Thyroid gland (tissue), 4 donors: ENCODE measurements around the gene TGFB1I1. TPM values are rescaled to one million over a fixed set of nuclear protein-coding genes. Genes with fewer than 3 reads are reported as not detected.

Experiments
- DNase-seq, 2 donors: peaks; one replicate each; pipeline ENCODE4 v3.0.0-alpha.2; 2019
- H3K27ac ChIP-seq, 3 donors: fragments of 200-600 bp; sonication (generic); 1 replicate in 2 of 3; 2 replicates in 1 of 3; pipeline ENCODE4 v1.5.1; 2016 to 2019; ENCODE audit warnings: mild to moderate bottlenecking in 1 of 3, moderate library complexity in 1 of 3
- H3K27me3 ChIP-seq: fragments of 200-600 bp; sonication (generic); one replicate; pipeline ENCODE4 v1.5.1; 2019
- H3K36me3 ChIP-seq, 2 donors: fragments of 200-600 bp; sonication (generic); one replicate each; pipeline ENCODE4 v1.5.1; 2016 to 2019
- H3K4me1 ChIP-seq, 2 donors: fragments of 200-600 bp; sonication (generic); one replicate each; pipeline ENCODE4 v1.5.1; 2017 to 2019
- H3K4me3 ChIP-seq, 3 donors: fragments of 200-600 bp; sonication (generic); replicated peaks in 1 of 3; 1 replicate in 2 of 3; 2 replicates in 1 of 3; pipeline ENCODE4 v1.5.1; 2016; ENCODE audit warnings: mild to moderate bottlenecking in 1 of 3
- H3K9me3 ChIP-seq: fragments of 200-600 bp; sonication (generic); one replicate; pipeline ENCODE4 v1.5.1; 2017
- POLR2A ChIP-seq, 2 donors: fragments of 450-650 bp; IDR thresholded peaks; one replicate each; pipeline ENCODE4 v1.6.1; 2017; ENCODE audit warnings: antibody characterized with exemption in 2 of 2, mild to moderate bottlenecking in 2 of 2, moderate library complexity in 1 of 2
- WGBS, 2 donors: methylation state at CpG; one replicate each; pipeline ENCODE4 v1.1.5; 2017; 5-methylcytosine and 5-hydroxymethylcytosine counted together
- intact Hi-C: fragments of 100-400 bp; cut with DNase I; formaldehyde crosslinking; loops from one replicate; pipeline ENCODE4 v1.15.1; 2023
- total RNA-seq, 4 donors: library from RNA; depleted of rRNA; stranded (reverse); fragments of >200 nt; gene quantifications; one replicate each; pipeline ENCODE4 v1.2.3, GENCODE V29; 2016
- TF ChIP-seq, protein P1 (sequence below), 6 experiments: fragments of 200-600 bp in 3 of 6; fragments of 450-650 bp in 3 of 6; sonication (generic) in 3 of 6; IDR thresholded peaks; one replicate each; pipeline ENCODE4 v1.5.1; 2016 to 2019; ENCODE audit warnings: antibody characterized with exemption in 6 of 6, mild to moderate bottlenecking in 2 of 6, inconsistent platforms in 1 of 6, moderate library complexity in 1 of 6

TGFB1I1 gene
- total RNA-seq, 4 donors from 2014 or later, result 11.0 to 23.5 (median 20.0) TPM

DNA sequence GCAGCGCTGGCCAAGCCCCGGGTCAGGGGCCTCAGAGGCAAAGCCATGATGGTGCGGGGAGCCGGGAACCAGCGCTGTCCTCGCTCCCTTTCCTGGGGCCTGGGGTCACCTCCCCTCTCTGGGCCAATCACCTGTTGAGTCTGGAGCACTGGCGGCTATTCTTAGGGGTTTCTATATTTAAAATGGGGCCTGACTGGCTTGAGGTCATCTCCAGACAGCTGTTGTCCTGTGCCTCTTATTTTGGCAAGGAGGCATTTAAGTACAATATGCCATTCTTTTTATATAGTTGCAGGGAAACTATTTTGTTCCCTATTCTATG, 43.7 kb upstream of the TGFB1I1 start, which contains the start of gene COX6A2:
Gene COX6A2, minus strand, starts transcription at position 82 of the 319 bp plus-strand sequence. Its CDS starts 35 bp downstream, at position 47.
- Histone ChIP-seq H3K9me3 (no peaks in the 10 kb centered on the region), H3K4me1 (peaks cover 0 to 5% of the 10 kb centered on the region in 2 donors), H3K27ac (no peak within 1 kb of the TSS), H3K36me3 (no peaks in the 10 kb centered on the region), H3K27me3 (no peaks in the 10 kb centered on the region), H3K4me3 (no peak within 1 kb of the TSS)
- 50 to 69% methylated on average over 2 to 7 of the region's 7 CpGs for WGBS, 2 donors
- TF ChIP-seq, protein P1, sequence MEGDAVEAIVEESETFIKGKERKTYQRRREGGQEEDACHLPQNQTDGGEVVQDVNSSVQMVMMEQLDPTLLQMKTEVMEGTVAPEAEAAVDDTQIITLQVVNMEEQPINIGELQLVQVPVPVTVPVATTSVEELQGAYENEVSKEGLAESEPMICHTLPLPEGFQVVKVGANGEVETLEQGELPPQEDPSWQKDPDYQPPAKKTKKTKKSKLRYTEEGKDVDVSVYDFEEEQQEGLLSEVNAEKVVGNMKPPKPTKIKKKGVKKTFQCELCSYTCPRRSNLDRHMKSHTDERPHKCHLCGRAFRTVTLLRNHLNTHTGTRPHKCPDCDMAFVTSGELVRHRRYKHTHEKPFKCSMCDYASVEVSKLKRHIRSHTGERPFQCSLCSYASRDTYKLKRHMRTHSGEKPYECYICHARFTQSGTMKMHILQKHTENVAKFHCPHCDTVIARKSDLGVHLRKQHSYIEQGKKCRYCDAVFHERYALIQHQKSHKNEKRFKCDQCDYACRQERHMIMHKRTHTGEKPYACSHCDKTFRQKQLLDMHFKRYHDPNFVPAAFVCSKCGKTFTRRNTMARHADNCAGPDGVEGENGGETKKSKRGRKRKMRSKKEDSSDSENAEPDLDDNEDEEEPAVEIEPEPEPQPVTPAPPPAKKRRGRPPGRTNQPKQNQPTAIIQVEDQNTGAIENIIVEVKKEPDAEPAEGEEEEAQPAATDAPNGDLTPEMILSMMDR (IDR thresholded peaks at IDR 0.05), result no peak
- TF ChIP-seq POLR2A (IDR thresholded peaks at IDR 0.05), result no peak
- intact Hi-C loops, result no loop called here
- no peak for DNase-seq

GRCh38 chr16:31428638-31429247, 43.2 kb upstream of the TGFB1I1 start:
- no peaks in the 10 kb centered on the region for H3K36me3 ChIP-seq
- H3K9me3 ChIP-seq, result no peaks in the 10 kb centered on the region
- intact Hi-C loops, result no loop called here
- TF ChIP-seq, protein P1 (IDR thresholded peaks at IDR 0.05), result no peak
- TF ChIP-seq POLR2A (IDR thresholded peaks at IDR 0.05), result no peak
- DNase-seq, result no peak
- WGBS, 2 donors, result 74 to 85% methylated on average over 7 of the region's 7 CpGs
- no peak overlapping the region for H3K4me3 ChIP-seq
- H3K4me1 ChIP-seq, result peaks cover 0 to 5% of the 10 kb centered on the region in 2 donors
- H3K27me3 ChIP-seq, result no peaks in the 10 kb centered on the region
- H3K27ac ChIP-seq, result no peak overlapping the region

GRCh38 chr16:31429314-31429713, 42.6 kb upstream of the TGFB1I1 start:
- intact Hi-C loops, result no loop called here
- H3K4me1 ChIP-seq, result peaks cover 0 to 5% of the 10 kb centered on the region in 2 donors

GRCh38 chr16:31429796-31430195, 42.2 kb upstream of the TGFB1I1 start:
- DNase-seq, result no peak
- TF ChIP-seq, protein P1 (IDR thresholded peaks at IDR 0.05), result no peak
- no peak for TF ChIP-seq POLR2A (IDR thresholded peaks at IDR 0.05)
- Histone ChIP-seq H3K27ac (no peak overlapping the region), H3K36me3 (no peaks in the 10 kb centered on the region), H3K27me3 (no peaks in the 10 kb centered on the region), H3K4me3 (no peak overlapping the region), H3K4me1 (peaks cover 0 to 5% of the 10 kb centered on the region in 2 donors), H3K9me3 (no peaks in the 10 kb centered on the region)
- WGBS, 2 donors, result 92 to 95% methylated on average over 3 of the region's 3 CpGs
- intact Hi-C loops, result no loop called here

More at GRCh38 chr16:31429314-31429713, 42.6 kb upstream of the TGFB1I1 start:
- DNase-seq, result no peak
- H3K4me3 ChIP-seq, result no peak overlapping the region
- no peaks in the 10 kb centered on the region for H3K27me3 ChIP-seq
- H3K36me3 ChIP-seq, result no peaks in the 10 kb centered on the region
- no peaks in the 10 kb centered on the region for H3K9me3 ChIP-seq
- H3K27ac ChIP-seq, result no peak overlapping the region
- no peak for TF ChIP-seq POLR2A (IDR thresholded peaks at IDR 0.05)
- TF ChIP-seq, protein P1 (IDR thresholded peaks at IDR 0.05), result no peak
- WGBS, 2 donors, result 30 to 53% methylated on average over 1 of the region's 1 CpG

- H3K27me3 ChIP-seq, result no peaks in the 10 kb centered on the region
- 29 to 39% methylated on average over 5 of the region's 5 CpGs for WGBS, 2 donors
- TF ChIP-seq POLR2A (IDR thresholded peaks at IDR 0.05), result no peak
- TF ChIP-seq, protein P1 (IDR thresholded peaks at IDR 0.05), result no peak
- intact Hi-C loops, result no loop called here
- H3K9me3 ChIP-seq, result no peaks in the 10 kb centered on the region
- no peaks in the 10 kb centered on the region for H3K36me3 ChIP-seq
- no peak for DNase-seq
- no peak overlapping the region for H3K4me3 ChIP-seq
- peaks cover 0 to 5% of the 10 kb centered on the region in 2 donors for H3K4me1 ChIP-seq
- no peak overlapping the region for H3K27ac ChIP-seq
Measured at GRCh38 chr16:31430380-31431052, 41.4 kb upstream of the TGFB1I1 start.
